IMR-90 (cell line): ENCODE data around the gene OPRM1. TPM values are rescaled to one million over a fixed set of nuclear protein-coding genes. Genes with fewer than 3 reads are reported as not detected.

ENCODE experiments used
- ATAC-seq: fragments of 200-7000 bp; cut with Tn5 transposase; 2 replicates; pipeline ENCODE4 v1.9.1; 2020; ENCODE audit warnings: low read depth, mild to moderate bottlenecking, moderate library complexity
- BruUV-seq: library from RNA; stranded (reverse); fragments of 400-500 nt; replicated peaks from 2 replicates; lab custom pipeline; 2021; lab: Mats Ljungman, UMichigan
- CTCF ChIA-PET: fragments of 300-600 bp; formaldehyde crosslinking; extraction: SDS; loops from one replicate; lab custom pipeline; 2021; ENCODE audit warnings: antibody characterized with exemption; lab: Yijun Ruan, JAX
- POLR2A ChIA-PET: fragments of 300-600 bp; sonication (Branson Sonifier 250); formaldehyde crosslinking; loops from one replicate; lab custom pipeline; 2022; ENCODE audit warnings: antibody characterized with exemption; ENCODE audit not compliant: unreplicated experiment; lab: Charles Lee
- DNase-seq: peaks from one replicate; pipeline ENCODE4 v3.0.0; 2013
- H2AFZ ChIP-seq: replicated peaks from 2 replicates; pipeline ENCODE3; 2013; ENCODE audit warnings: low read length, mild to moderate bottlenecking; ENCODE audit not compliant: poor library complexity
- H2AK5ac ChIP-seq: 2 replicates; pipeline ENCODE4 v1.6.1; 2013; ENCODE audit warnings: low read depth, low read length, inconsistent platforms
- H2AK9ac ChIP-seq: replicated peaks from 2 replicates; pipeline ENCODE3; 2013; ENCODE audit warnings: mild to moderate bottlenecking, low read depth, low read length, moderate library complexity; ENCODE audit not compliant: poor library complexity
- H2BK120ac ChIP-seq: 2 replicates; pipeline ENCODE4 v1.6.1; 2013; ENCODE audit warnings: low read depth, low read length, inconsistent platforms
- H2BK15ac ChIP-seq: 3 replicates; pipeline ENCODE4 v1.6.1; 2013; ENCODE audit warnings: low read depth, low read length, inconsistent platforms
- H2BK20ac ChIP-seq: 2 replicates; pipeline ENCODE4 v1.6.1; 2013; ENCODE audit warnings: low read depth, mild to moderate bottlenecking, inconsistent platforms, low read length, moderate library complexity
- H2BK5ac ChIP-seq: 2 replicates; pipeline ENCODE4 v1.6.1; 2013; ENCODE audit warnings: mild to moderate bottlenecking, low read depth, low read length, inconsistent platforms; ENCODE audit not compliant: poor library complexity, severe bottlenecking
- H3K14ac ChIP-seq: replicated peaks from 2 replicates; pipeline ENCODE4 v1.6.1; 2013; ENCODE audit warnings: low read depth, low read length, inconsistent platforms
- H3K18ac ChIP-seq: 2 replicates; pipeline ENCODE4 v1.6.1; 2013; ENCODE audit warnings: low read depth, low read length, control low read depth
- H3K23ac ChIP-seq: 2 replicates; pipeline ENCODE4 v1.6.1; 2013; ENCODE audit warnings: low read depth, low read length, inconsistent platforms
- H3K27ac ChIP-seq: 2 replicates; pipeline ENCODE4 v1.5.1; 2013; ENCODE audit warnings: mild to moderate bottlenecking, control low read depth, low read length; ENCODE audit not compliant: insufficient read depth
- H3K27me3 ChIP-seq: 2 replicates; pipeline ENCODE4 v1.6.1; 2013; ENCODE audit warnings: low read length; ENCODE audit not compliant: control insufficient read depth, insufficient read depth
- H3K36me3 ChIP-seq: 2 replicates; pipeline ENCODE4 v1.6.1; 2013; ENCODE audit warnings: low read length, mixed read lengths; ENCODE audit not compliant: control insufficient read depth, insufficient read depth
- H3K4ac ChIP-seq: 2 replicates; pipeline ENCODE4 v1.6.1; 2013; ENCODE audit warnings: low read depth, low read length, inconsistent platforms
- H3K4me1 ChIP-seq: 2 replicates; pipeline ENCODE4 v1.6.1; 2013; ENCODE audit warnings: low read length, mixed read lengths; ENCODE audit not compliant: control insufficient read depth, insufficient read depth
- H3K4me2 ChIP-seq: 2 replicates; pipeline ENCODE4 v1.6.1; 2013; ENCODE audit warnings: low read depth, mild to moderate bottlenecking, control low read depth, low read length, moderate library complexity
- H3K4me3 ChIP-seq: 2 replicates; pipeline ENCODE4 v1.5.1; 2013; ENCODE audit warnings: low read depth, mild to moderate bottlenecking, control low read depth, low read length, moderate library complexity; ENCODE audit not compliant: insufficient read depth
- H3K56ac ChIP-seq: 2 replicates; pipeline ENCODE4 v1.6.1; 2013; ENCODE audit warnings: low read length, inconsistent platforms; ENCODE audit not compliant: insufficient read depth; ENCODE audit errors: extremely low read depth
- H3K79me1 ChIP-seq, 2 experiments: 2 replicates each; pipeline ENCODE4 v1.6.1; 2013; ENCODE audit warnings: low read length in 2 of 2, inconsistent platforms in 1 of 2, low read depth in 1 of 2
- H3K9ac ChIP-seq: 2 replicates; pipeline ENCODE4 v1.6.1; 2013; ENCODE audit warnings: low read depth, low read length, control low read depth
- H3K9me1 ChIP-seq: 2 replicates; pipeline ENCODE4 v1.6.1; 2013; ENCODE audit warnings: low read length, inconsistent platforms; ENCODE audit not compliant: insufficient read depth
- H3K9me3 ChIP-seq: 2 replicates; pipeline ENCODE4 v1.6.1; 2013; ENCODE audit warnings: low read length; ENCODE audit not compliant: control insufficient read depth, insufficient read depth
- H4K20me1 ChIP-seq: 2 replicates; pipeline ENCODE4 v1.6.1; 2013; ENCODE audit warnings: low read length, inconsistent platforms; ENCODE audit not compliant: insufficient read depth
- H4K5ac ChIP-seq: 2 replicates; pipeline ENCODE4 v1.6.1; 2013; ENCODE audit warnings: mild to moderate bottlenecking, low read depth, low read length, control low read depth
- H4K8ac ChIP-seq, 2 experiments: 2 replicates each; pipeline ENCODE4 v1.6.1; 2013; ENCODE audit warnings: low read depth in 2 of 2, low read length in 2 of 2, control low read depth in 1 of 2, inconsistent platforms in 1 of 2
- H4K91ac ChIP-seq: 2 replicates; pipeline ENCODE4 v1.6.1; 2013; ENCODE audit warnings: low read depth, low read length, inconsistent platforms; ENCODE audit not compliant: insufficient read depth
- CEBPB ChIP-seq: IDR thresholded peaks from 2 replicates; pipeline ENCODE4 v1.6.1; 2012; ENCODE audit warnings: low read depth, low read length, improper control_type of control experiment
- CTCF ChIP-seq: conservative IDR thresholded peaks from 2 replicates; pipeline ENCODE4 v1.5.1; 2012; ENCODE audit warnings: mild to moderate bottlenecking, low read depth, low read length, improper control_type of control experiment
- MAZ ChIP-seq: IDR thresholded peaks from 2 replicates; pipeline ENCODE4 v1.6.1; 2012; ENCODE audit warnings: low read depth, mild to moderate bottlenecking, low read length, improper control_type of control experiment, moderate library complexity, borderline replicate concordance
- MXI1 ChIP-seq: IDR thresholded peaks from 2 replicates; pipeline ENCODE4 v1.6.1; 2012; ENCODE audit warnings: low read depth, mild to moderate bottlenecking, low read length, moderate library complexity, borderline replicate concordance
- POLR2A ChIP-seq: IDR thresholded peaks from 2 replicates; pipeline ENCODE4 v1.6.1; 2012; ENCODE audit warnings: mild to moderate bottlenecking, low read depth, low read length
- RAD21 ChIP-seq: IDR thresholded peaks from 2 replicates; pipeline ENCODE4 v1.6.1; 2012; ENCODE audit warnings: low read length, improper control_type of control experiment
- WGBS, 2 experiments: methylation state at CpG; one replicate each; pipeline versions ENCODE4 v1.1.5 to v1.1.7; 2013; ENCODE audit warnings: missing lambda C conversion rate in 2 of 2; ENCODE audit not compliant: insufficient read length in 1 of 2; ENCODE audit errors: extremely low coverage in 2 of 2; 5-methylcytosine and 5-hydroxymethylcytosine counted together
- dilution Hi-C: fragments of 300-500 bp; cut with HindIII; formaldehyde crosslinking; loops from one replicate; pipeline ENCODE4 v1.14.3; 2018; ENCODE audit warnings: low sequenced_read_pairs; ENCODE audit not compliant: unreplicated experiment
- in situ Hi-C: fragments of 300-500 bp; cut with MboI; formaldehyde crosslinking; loops from 3 replicates; pipeline ENCODE4 v1.14.3; 2019; ENCODE audit warnings: low sequenced_read_pairs, inconsistent platforms, mixed read lengths
- intact Hi-C: fragments of 100-400 bp; cut with micrococcal nuclease; formaldehyde crosslinking; loops from 2 replicates; pipeline ENCODE4 v1.10.0; 2022
- polyA plus RNA-seq, 3 experiments: library from polyadenylated mRNA; depleted of rRNA; stranded (reverse); fragments of >200 nt; gene quantifications; 2 replicates each; pipeline ENCODE4 v1.2.3, GENCODE V29; 2012; ENCODE audit warnings: low replicate concordance in 1 of 3
- total RNA-seq: library from RNA; depleted of rRNA; stranded (reverse); fragments of >200 nt; gene quantifications from 2 replicates; pipeline ENCODE4 v1.2.3, GENCODE V29; 2012
- TF ChIP-seq, protein P1 (sequence below): fragments of 150-350 bp; IDR thresholded peaks from 2 replicates; pipeline ENCODE4 v1.6.1; 2017; ENCODE audit warnings: mild to moderate bottlenecking, antibody characterized with exemption, low read length, low read depth

Gene OPRM1
- total and polyA plus RNA-seq, 2 of the 4 experiments (the other 2 are of a cell fraction), result not detected

GRCh38 chr6:154056536-154056935 lies 17.5 kb downstream of the OPRM1 start:
- H2BK15ac ChIP-seq, result no peak overlapping the region
- no peak overlapping the region for H3K56ac ChIP-seq
- intact Hi-C loops (no loop called here), dilution Hi-C loops (no loop called here), in situ Hi-C loops (no loop called here)
- H3K18ac ChIP-seq, result no peak overlapping the region
- no CpG with 5 or more reads among the region's 5 CpGs for WGBS, 2 experiments
- H2AK5ac ChIP-seq, result no peak overlapping the region
- no peak overlapping the region for H2BK120ac ChIP-seq
- H2BK5ac ChIP-seq, result no peak overlapping the region
- H3K4me3 ChIP-seq, result no peak overlapping the region
- TF ChIP-seq RAD21 (no peak), POLR2A (no peak), MAZ (no peak), MXI1 (no peak), CTCF (no peak), CEBPB (no peak)
- TF ChIP-seq, protein P1, sequence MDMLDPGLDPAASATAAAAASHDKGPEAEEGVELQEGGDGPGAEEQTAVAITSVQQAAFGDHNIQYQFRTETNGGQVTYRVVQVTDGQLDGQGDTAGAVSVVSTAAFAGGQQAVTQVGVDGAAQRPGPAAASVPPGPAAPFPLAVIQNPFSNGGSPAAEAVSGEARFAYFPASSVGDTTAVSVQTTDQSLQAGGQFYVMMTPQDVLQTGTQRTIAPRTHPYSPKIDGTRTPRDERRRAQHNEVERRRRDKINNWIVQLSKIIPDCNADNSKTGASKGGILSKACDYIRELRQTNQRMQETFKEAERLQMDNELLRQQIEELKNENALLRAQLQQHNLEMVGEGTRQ, result no peak
- ATAC-seq (no peak), DNase-seq (no peak)
- H3K9ac ChIP-seq, result no peak overlapping the region
- no peak overlapping the region for H3K4me2 ChIP-seq
- H4K5ac ChIP-seq, result no peak overlapping the region
- H3K23ac ChIP-seq, result no peak overlapping the region
- H3K27ac ChIP-seq, result no peak overlapping the region
- no TSS peak for BruUV-seq
- peaks cover 1% of the 10 kb centered on the region; the same call in 1 of the 2 replicates for H3K9me3 ChIP-seq
- H4K91ac ChIP-seq, result no peak overlapping the region
- H3K4me1 ChIP-seq, result no peaks in the 10 kb centered on the region
- ChIA-PET POLR2A (no interaction called here), CTCF (no interaction called here)
- H3K14ac ChIP-seq, result no peak overlapping the region
- H4K20me1 ChIP-seq, result no peaks in the 10 kb centered on the region
- no peak overlapping the region for H3K4ac ChIP-seq
- H3K36me3 ChIP-seq, result no peaks in the 10 kb centered on the region
- H4K8ac ChIP-seq, result no peak overlapping the region
- no peaks in the 10 kb centered on the region for H3K9me1 ChIP-seq
- H3K27me3 ChIP-seq, result no peaks in the 10 kb centered on the region
- no peaks in the 10 kb centered on the region for H3K79me1 ChIP-seq
- no peak overlapping the region for H2AFZ ChIP-seq
- no peak overlapping the region for H2BK20ac ChIP-seq
- H2AK9ac ChIP-seq, result no peak overlapping the region
